ENCODE measurements around the gene RNU6-1.
A peak's percentile ranks its signal among the peaks of the same experiment; 100 is the strongest.

Gene RNU6-1

DNA sequence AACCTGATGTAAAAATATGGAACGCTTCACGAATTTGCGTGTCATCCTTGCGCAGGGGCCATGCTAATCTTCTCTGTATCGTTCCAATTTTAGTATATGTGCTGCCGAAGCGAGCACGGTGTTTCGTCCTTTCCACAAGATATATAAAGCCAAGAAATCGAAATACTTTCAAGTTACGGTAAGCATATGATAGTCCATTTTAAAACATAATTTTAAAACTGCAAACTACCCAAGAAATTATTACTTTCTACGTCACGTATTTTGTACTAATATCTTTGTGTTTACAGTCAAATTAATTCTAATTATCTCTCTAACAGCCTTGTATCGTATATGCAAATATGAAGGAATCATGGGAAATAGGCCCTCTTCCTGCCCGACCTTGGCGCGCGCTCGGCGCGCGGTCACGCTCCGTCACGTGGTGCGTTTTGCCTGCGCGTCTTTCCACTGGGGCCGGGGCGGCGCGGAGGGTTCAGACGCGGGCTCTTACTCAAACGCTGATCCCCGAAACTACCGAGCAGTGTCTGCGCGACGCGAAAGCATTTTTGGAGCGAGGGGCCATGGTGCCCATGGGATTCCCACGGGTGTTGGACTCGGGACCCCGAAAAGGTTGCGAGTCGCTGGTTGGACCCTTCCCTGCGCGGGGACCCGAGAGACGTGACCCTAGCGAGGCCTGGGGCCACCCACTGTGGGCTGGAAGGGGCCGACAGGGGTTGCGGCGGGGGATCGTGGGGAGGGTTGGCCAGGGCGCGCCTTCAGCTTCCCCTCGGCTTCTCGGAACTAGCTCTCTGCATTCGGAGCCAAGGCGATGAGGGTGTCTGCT, at the start of gene RNU6-1:
TSS of gene RNU6-1 (minus strand) at position 117 of the 820 bp plus-strand sequence.
- peak; percentile 76 for DNase-seq

DNA sequence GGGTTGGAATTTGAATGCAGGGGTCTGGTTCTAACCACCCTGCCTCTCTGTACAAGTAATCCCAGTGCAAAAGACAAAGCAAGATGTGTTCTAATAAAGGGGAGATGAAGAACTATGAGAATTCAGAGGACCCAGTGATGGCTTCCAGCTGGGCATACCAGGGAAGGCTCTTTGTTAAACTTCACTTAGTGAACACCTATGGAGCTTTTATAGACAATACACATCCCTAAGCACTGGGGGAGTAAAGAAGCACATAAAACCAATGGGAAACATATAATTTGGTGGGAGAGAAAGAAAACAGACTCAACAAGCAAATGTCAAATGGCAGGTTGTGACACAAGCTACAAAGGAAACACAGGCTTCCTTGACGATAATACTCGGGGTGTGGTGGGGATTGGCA, 47.9 kb upstream of the RNU6-1 start:
- DNase-seq, result no peak

DNA sequence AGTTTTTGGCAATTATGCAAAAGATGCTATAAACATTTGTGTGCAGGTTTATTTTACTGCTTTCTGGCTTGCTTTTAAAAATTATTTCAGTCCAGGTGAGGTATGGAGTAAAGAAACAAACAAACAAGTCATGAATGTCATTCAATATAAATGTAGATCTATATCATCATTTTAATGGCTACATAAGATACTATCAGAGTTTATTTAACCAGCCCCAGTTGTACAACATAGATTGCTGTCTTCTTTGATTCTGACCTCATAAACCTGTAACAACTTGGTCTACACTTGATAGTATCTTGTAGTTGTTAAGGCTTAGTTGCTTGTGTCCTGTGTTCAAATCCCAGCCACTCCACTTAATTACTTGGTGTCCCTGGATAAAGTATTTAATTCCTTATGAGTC, 46.0 kb upstream of the RNU6-1 start:
- no peak for DNase-seq

DNA sequence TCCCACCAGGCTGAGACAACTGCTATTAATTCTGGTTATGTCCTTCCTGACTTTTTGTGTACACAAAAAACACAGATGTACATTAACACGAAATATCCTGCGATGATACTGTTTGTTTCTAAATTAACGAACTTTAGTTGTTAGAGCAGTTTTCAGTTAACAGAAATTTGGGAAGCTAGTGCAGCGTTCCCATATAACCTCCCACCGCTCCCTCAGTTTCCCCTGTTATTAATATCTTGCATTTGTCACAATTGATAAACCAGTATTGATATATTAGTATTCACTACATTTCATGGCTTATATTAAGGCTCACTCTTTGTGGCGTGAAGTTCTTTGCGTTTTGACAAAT, 45.3 kb upstream of the RNU6-1 start:
- no peak for DNase-seq

DNA sequence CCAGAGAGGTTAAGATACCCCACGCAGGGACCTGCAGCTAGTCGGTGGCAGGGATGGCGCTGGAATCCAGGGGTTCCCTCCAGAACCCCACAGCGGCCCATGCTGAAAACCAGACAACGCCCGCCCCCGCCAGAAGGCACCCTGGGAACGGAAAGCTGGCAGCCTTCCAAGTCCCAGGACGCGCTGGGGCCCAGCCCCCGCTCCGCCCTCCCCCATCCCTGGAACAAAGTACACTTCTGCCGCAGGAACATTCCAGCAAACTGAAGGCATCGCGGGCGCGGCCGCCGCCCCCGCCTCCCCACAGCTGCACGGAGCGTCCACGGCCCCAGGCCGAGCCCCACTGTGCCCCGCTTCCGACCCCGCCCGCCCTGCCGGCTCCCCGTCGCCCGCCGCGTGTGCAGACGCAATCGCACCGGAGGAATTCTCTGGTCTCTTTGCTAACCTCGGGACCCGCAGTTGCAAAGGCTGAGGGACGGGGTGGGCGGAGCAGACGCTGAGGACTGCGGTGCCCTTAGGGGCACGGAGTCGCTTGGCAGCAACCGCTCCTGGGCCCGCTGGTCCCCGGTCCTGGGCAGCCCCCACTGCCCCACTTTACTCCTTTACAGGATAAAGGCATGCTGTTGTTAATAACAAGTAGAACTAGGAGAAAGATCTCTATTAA, 44.8 kb upstream of the RNU6-1 start:
- DNase-seq, result no peak

DNA sequence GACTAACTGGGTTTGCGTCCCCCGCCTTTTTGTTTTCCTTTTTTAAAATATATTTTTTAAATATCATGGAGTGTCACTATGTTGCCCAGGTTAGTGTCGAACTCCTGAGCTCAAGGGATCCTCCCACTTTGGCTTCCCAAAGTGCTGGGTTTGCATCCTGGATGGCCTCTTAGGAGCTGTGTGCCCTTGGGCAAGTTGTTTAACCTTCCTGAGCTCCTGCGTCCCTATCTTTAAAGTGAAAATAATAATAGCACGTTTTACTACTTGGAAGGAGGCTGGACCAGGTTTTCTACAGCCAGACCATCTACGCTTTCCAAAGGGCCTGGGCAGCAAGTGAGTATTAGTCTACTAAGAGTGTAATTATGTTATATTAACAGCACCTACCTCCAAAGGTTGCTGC, 44.2 kb upstream of the RNU6-1 start:
- no peak for DNase-seq

DNA sequence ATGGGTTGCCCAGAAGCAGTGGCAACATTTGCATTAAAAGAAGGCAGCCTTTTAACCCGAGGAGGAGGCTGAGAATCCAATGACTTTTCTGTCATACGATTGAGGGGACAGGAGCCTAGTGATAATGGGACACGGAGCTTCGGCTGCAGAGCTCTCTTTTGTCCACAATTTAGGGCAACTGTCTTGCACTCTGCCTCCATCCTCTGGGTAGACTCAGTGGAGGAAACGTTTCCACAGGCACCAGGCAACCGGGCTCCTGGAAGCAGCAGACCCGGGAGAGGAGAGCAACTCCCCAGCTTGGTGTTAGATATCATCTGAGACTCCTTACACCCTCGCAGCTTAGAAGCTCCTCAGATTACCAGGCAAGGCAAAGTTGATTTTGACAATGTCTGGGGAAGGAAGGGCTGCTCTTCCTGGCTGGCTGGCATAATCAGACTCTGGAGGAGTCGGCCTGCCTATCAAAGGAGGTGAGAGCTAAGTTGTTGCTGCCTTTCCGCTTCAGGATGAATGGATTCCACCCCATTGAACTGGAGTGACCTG, 43.5 kb upstream of the RNU6-1 start:
- DNase-seq, result no peak

DNA sequence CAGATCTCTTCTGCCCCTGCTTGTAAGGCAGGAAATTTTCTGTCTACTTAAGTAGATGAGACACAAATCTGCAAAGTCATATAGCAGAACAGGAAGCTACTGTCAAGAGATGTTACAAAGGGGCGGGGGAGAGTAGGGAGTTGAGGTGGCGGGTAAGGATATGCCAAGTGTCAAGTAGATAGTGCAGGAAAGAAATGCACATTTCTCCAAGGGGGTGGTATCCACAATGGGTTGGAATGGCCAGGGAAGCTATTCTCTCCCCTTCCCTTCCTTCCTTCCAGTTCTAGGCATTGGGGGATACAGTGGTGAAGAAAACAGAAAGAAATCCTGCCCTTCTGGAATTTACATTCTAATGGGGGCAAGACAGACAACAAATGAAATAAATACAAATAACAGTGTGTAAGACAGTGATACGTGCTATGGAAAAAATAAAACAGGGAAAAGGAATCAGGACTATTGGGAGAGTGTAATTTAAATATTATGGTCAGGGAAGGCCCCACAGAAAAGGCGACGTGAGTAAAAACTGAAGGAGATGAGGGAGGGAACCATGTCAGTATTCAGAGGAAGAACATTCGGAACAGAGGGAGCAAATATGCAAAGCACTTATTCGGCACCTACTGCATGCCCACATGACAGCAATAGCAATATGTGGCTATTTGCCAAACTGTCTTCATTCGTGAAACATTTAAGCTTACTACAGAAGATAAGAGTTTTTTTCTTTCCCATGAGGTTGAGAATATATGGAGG, 42.8 kb upstream of the RNU6-1 start:
- no peak for DNase-seq

DNA sequence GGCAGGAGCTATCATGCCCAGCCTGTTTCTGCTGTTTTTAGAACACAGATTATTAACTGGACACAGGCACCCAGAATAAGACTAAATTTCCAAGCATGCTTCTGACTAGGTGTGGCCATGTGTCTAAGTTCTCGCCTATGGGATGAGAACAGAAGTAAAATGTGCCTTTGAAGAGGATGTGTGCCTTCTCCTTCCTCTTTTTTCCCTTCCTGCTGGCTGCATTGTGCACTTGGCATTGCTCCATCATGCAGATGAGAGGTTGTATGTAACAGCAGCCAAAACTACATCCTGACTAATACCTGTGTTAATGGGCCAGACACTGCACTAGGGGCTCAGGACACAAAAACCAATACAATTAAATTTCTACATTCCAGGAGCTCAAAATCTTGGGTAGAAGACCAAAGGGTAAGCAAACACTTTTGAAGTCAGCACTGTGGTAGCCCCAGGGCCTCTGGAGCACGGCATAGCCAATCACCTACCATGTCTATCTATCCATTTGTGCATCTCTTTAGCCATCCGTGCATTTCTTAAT, 40.9 kb upstream of the RNU6-1 start:
- peak; percentile 2 for DNase-seq

DNA sequence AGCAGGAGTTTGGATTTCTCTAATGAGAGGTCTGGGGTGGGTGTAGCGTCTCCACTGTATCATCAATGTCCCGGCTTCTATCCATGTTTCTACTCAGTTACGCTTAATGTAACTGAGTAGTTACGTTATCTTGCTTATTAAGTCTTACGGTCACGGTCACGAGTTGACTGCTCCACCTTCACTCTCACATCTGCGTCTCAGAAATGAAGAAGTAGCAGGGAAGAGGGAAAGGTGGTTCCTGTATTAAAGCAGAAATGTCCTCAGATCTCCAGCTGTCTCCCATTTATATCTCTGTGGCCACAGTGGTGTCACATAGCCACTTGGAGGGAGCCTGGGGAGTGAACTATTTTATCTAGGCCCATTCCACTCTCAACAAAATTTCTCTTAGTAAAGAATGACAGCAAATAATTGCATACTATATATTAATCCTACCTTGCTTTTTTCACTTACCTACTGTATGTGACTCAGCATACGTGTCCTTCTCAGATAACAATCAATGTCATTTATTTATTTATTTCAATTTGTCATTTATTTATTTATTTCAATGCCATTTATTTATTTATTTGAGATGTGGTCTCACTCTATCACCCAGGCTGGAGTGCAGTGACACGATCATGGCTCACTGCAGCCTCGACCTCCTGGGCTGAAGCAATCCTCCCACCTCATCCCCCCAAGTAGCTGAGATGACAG, 39.7 kb upstream of the RNU6-1 start:
- DNase-seq, result no peak

DNA sequence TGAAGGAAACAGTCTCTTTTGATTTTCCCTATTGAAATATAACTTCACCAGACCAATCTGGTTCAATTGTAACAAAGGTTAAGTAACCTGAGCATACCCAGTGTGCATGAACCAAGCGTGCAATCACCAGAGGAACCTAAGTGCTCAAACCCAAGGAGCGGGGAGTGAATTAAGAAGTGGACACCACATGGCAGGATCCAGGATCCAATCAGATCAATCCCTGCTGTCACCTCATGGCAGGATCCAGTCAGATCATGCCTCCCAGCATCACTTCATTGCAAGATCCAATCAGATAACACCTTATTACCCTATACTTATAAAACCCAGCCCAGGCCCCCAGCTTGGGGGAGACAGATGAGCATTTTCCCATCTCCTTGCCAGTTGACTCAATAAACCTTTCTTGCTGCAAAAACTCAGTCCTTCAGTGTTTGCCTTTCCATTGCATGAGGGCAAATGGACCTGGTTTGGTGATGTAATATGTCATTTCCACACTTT, 38.9 kb upstream of the RNU6-1 start:
- DNase-seq, result no peak

DNA sequence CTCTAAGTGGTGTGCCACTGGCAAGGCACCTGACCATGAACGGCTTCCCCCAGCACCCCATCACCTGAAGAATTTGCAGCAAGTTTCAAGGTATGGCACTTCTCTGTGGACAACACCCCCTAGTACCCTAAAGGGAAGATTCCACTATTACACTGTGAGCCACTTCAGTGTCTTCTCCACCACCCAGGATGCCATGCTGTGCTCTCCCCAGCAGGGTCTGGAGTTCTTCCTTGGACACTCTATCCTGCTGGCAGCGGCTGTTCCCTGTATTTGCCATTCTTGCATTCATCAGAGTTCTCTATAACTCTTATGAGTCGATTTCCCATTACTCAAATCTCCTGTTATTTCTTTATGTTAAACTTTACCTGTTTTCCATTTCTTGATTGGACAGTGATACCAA, 33.9 kb upstream of the RNU6-1 start:
- no peak for DNase-seq

DNA sequence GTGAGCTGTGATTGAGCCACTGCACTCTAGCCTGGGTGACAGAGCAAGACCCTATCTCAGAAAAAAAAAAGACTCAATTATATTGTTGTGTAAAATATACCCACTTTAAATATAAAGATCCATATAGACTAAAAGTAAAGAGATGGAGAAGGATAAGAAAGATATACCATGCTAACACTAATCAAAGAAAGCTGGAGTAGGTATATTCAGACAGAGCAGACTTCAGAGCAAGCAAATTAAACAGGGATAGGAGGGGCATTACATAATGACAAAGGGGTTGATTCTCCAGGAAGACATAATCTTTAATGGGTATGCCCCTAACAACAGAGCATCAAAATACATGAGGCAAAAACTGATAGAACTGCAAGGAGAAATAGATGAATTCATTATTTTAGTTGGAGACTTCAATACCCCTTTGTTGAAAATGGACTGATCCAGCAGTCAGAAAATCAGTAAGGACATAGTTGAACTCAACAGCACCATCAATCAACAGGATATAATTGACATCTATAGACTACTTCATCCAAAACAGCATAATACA, 31.1 kb upstream of the RNU6-1 start:
- no peak for DNase-seq

DNA sequence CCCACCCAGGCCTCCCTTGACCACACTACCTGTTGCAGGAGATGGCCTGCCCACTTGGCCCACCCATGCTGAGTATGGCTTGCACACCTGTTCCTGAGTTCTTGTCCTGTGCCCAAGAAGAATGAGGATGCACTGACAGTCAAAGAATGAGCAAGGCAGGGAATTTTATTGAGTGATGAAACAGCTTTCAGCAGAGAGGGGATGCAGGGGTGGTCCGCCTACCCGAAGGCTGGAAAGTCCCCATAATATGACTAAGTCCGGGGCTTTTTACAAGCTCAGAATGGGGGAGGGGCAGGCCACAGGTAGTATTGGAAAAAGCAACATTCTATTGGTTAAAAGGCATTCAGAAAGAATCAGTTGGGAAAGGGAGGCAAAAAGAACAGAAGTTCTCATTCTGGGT, 29.9 kb upstream of the RNU6-1 start:
- DNase-seq, result no peak

DNA sequence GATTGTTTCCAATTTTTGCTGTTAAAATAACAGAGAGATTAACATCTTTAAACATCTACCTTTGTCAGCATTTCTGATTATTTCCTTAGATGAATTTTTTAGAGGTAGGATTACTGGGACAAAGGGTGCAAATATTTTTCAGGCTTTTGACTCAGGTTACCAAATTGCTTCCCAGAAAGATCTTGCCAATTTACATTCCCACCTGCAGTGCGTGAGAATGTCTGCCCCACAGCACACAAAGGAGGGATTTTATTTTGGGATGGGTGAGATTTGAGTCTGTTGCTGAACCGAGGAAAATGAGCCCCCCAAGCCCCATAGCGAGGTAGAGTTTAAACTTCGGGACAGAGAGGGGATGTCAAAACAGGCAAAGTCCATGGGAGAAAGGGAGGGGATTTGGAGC, 25.9 kb upstream of the RNU6-1 start:
- no peak for DNase-seq

DNA sequence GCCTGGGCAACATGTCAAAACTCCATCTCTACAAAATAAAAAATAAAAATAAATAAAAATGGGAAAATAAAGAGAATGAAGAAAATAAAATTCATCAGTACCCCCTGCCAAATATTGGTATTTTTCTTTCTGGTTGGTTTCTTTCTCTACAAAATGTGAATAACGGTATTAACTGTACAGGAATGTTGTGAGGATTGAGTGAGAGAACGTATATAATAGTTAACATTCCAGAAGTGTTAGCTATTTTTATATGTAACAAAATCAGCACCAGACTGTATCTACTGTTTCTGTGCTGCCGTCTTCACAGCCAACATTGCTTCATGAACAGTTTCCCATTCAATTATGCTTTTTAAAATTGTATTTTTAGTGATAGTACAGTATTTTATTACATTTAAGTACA, 25.5 kb upstream of the RNU6-1 start:
- DNase-seq, result no peak

DNA sequence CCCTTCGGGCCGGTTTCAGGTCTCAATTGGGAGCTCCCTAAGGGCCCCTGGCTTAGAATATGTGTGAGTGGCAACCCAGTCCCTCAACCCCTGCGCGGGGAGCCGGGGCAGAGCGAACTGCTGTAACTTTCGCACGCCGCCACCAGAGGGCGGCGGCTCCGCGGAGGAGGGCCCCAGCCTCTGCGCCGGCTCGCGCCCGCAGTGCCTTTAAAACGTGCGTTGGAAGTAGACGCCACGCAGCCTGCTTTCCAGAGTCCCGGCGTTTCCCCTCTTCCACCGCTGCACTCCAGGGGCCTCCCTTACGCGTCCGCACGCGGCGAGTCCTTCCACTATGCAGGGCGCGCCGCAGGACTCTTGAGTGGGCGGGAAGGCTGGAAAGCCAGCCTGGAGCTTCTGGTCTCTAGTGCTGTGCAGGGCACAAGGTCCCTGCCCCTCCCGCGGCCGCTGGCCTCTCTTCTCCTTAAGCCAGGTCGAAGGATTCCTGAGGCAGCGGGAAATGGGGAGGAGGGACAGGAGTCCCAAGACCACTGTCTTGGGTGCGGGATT, 23.7 kb upstream of the RNU6-1 start:
- DNase-seq, result peak; percentile 6

DNA sequence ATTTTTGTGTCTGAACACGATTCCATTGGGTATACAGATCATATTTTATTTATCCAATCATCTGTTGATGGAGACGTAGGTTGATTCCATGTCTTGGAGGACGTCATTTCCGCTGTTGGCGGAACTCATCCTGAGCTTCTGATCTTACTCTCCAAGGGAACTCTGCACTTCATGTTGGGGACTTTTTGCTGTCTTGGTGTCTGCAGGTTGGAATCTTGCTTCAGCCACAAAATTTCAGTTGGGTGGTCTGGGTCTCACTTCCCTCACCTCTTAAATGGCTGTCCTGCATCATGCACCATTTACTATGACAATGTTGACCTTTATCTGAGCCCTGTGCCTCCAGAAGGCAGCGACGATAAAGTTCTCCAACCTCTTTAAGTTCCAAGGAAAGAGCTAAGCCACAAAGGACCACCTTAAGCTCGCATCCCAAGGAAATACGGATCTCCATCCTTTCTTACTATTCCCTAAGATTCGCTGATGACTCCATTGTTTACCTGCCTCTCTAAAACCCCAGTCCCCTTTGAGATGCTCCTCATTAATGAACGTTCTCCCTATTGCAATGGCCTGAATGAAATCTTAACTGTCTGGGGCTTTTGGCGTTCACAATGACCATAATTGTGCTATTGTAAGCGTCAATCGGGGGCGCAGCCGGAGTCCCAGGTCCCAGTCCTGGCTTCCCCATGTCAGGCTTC, 23.1 kb upstream of the RNU6-1 start:
- no peak for DNase-seq

DNA sequence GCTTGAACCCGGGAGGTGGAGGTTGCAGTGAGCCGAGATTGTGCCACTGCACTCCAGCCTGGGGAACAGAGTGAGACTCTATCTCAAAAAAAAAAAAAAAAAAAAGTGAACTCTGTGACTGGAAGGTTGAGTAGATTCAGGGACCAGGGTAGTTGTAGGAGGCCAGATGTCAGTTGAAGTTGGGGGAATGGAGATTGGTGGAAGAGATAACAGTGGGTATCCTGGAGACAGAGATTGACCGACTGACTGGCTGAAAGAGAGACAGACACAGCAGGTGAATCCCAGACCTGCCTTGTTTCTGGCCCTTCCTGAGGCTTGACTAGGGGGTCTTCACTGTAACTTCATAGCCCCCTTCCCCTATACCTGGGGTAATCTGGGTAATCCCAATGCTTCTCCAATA, 22.1 kb upstream of the RNU6-1 start:
- no peak for DNase-seq

DNA sequence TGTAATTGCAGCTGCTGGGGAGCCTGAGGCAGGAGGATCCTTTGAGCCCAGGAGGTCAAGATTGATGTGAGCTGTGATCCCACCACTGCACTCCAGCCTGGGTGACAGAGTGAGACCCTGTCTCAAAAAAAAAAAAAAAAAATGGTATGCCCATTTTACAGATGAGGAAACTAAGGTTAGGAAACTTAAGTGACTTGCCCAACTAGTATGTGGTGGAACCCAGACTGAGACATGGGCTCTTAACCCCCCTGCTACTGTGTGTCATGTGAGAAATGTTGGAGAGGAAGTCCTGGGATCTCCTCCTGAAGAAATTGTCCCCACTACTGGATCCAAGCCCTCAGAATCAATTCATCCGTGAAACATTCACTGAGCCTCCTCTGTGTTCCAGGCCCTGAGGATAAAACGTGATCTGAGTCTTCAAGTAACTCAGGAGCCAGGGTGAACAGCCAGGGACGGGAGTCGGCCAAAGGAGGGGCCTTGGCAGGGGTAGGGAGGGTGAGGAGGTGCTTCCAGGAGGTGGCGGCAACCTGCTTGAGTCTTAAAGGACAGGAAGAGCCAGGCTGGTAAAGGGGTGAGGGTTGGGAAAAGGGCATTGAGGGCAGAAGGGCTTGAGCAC, 19.6 kb upstream of the RNU6-1 start:
- no peak for DNase-seq

DNA sequence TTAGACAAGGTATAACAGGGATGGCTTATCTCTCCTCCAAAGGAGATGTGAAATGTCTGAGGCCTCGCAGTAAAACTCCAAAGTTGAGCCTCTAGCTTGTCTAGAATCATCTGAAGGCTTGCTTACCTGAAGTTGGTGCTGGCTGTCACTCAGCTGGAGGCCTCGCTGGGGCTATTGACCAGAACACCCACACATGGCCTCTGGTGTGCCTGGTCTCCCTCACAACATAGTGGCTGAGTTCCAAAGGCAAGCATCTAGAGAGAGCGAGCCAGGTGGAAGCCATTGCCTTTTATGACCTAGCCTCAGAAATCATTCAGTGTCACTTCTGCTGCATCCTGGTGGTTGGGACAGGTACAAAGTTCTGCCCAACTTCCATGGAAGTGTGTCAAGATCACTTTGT, 17.4 kb upstream of the RNU6-1 start:
- DNase-seq, result no peak

Data from DMS79 treated with DMSO at 0.1 percent for 48 hours (cell line).